Measurements from ENCODE around the gene RAB11FIP3. TPM values are rescaled to one million over a fixed set of nuclear protein-coding genes. Genes with fewer than 3 reads are reported as not detected.

The RAB11FIP3 gene
- total RNA-seq, 1 donor from 2014 or later: 52.1 TPM

DNA sequence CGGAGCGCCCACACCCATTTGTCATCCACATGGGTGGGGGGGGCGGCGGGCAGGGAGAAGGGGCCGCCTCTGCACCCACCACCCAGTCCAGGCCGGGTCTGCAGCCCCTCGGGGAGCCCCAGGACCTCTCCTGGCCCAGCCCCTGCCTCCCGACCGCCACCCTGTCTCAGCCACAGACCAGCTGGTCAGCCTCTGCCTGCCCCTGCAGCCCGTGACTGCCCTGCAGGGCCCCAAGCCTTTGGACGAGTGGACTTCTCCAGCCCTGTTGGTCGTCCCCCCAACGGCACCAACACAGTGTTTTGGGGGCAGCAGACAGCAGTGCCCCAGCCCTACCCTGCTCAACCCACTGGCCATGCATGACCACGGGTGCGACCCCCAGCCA, 136.0 kb downstream of the RAB11FIP3 start:
- Mint-ChIP-seq H3K4me1 (ENCODE audit: unreplicated experiment) (peaks cover 6% of the 10 kb centered on the region), H3K9me3 (no peaks in the 10 kb centered on the region), H3K27ac (no peak overlapping the region), H3K27me3 (peaks cover 22% of the 10 kb centered on the region), H3K36me3 (no peaks in the 10 kb centered on the region), H3K4me3 (no peak overlapping the region)
- TF ChIP-seq, protein P1, sequence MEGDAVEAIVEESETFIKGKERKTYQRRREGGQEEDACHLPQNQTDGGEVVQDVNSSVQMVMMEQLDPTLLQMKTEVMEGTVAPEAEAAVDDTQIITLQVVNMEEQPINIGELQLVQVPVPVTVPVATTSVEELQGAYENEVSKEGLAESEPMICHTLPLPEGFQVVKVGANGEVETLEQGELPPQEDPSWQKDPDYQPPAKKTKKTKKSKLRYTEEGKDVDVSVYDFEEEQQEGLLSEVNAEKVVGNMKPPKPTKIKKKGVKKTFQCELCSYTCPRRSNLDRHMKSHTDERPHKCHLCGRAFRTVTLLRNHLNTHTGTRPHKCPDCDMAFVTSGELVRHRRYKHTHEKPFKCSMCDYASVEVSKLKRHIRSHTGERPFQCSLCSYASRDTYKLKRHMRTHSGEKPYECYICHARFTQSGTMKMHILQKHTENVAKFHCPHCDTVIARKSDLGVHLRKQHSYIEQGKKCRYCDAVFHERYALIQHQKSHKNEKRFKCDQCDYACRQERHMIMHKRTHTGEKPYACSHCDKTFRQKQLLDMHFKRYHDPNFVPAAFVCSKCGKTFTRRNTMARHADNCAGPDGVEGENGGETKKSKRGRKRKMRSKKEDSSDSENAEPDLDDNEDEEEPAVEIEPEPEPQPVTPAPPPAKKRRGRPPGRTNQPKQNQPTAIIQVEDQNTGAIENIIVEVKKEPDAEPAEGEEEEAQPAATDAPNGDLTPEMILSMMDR (conservative IDR thresholded peaks at IDR 0.05): no peak
- no peak for DNase-seq (ENCODE audit: extremely low spot score, unreplicated experiment)

- H3K27ac Mint-ChIP-seq: no peak overlapping the region
- H3K4me1 Mint-ChIP-seq (ENCODE audit: unreplicated experiment): peaks cover 6% of the 10 kb centered on the region
- TF ChIP-seq, protein P1 (conservative IDR thresholded peaks at IDR 0.05): no peak
Observed at GRCh38 chr16:561957-562938, 136.8 kb downstream of the RAB11FIP3 start.

DNA sequence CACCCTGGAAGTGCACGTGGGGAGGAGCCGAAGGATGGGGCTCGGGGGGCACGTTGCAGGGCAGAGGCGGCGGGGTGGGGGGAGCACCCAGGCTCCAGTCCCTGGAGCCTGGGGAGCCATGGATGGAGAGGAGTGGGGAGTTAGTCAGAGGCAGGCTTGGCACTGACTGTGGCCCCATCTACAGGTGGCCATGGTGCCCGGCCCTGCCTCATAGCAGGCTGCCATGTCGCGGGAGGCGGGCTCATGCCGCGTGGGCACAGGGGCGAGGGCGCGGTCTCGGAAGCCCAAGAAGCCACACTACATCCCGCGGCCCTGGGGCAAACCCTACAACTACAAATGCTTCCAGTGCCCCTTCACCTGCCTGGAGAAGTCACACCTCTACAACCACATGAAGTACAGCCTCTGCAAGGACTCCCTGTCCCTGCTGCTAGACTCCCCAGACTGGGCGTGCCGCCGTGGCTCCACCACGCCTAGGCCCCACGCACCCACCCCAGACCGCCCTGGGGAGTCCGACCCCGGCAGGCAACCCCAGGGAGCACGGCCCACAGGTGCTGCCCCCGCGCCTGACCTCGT, 137.7 kb downstream of the RAB11FIP3 start:
- TF ChIP-seq, protein P1 (conservative IDR thresholded peaks at IDR 0.05): no peak
- Mint-ChIP-seq H3K9me3 (no peaks in the 10 kb centered on the region), H3K36me3 (no peaks in the 10 kb centered on the region), H3K4me1 (ENCODE audit: unreplicated experiment) (peaks cover 6% of the 10 kb centered on the region), H3K4me3 (no peak overlapping the region), H3K27ac (no peak overlapping the region), H3K27me3 (peaks cover 22% of the 10 kb centered on the region)
- no peak for DNase-seq (ENCODE audit: extremely low spot score, unreplicated experiment)

More at GRCh38 chr16:561957-562938, 136.8 kb downstream of the RAB11FIP3 start:
- Mint-ChIP-seq H3K36me3 (no peaks in the 10 kb centered on the region), H3K4me3 (peak overlapping the region; percentile 34), H3K9me3 (no peaks in the 10 kb centered on the region), H3K27me3 (peaks cover 22% of the 10 kb centered on the region)
- DNase-seq (ENCODE audit: extremely low spot score, unreplicated experiment): no peak

DNA sequence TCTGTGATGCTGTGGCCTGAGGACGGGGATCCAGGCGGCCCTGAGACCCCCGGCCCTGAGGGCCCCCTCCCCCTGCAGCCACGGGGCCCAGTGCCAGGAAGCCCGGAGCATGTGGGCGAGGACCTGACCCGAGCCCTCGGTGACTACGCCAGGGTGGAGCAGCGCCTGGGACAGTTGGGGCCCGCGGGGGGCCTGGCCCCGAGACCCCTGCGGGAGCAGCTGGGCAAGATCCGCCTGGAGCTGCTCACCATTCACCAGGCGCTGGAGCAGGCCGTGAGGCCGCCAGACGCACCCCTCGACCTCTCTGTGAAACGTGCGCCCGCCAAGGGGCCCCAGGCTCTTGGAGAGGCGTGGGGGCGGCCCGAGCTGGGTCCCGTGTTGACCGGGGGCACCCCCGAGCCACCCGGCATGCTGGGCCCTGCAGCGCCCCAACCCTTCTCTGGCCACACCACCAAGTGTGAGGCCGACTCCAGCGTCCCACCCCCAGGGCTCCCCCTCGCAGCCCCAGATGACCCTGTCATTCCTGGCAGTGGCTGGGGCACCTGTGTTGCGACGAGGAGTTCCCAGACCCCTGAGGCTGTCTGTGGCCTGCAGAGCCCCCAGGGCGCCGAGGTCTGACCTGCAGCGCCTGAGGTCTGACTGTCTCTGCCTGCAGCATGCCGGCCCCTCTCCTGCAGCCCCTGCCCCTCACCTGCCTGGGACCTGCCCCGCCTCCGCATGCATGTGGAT, 139.4 kb downstream of the RAB11FIP3 start:
- Mint-ChIP-seq H3K9me3 (no peaks in the 10 kb centered on the region), H3K36me3 (no peaks in the 10 kb centered on the region), H3K4me3 (no peak overlapping the region), H3K27me3 (peaks cover 13% of the 10 kb centered on the region), H3K4me1 (ENCODE audit: unreplicated experiment) (peaks cover 12% of the 10 kb centered on the region), H3K27ac (no peak overlapping the region)
- TF ChIP-seq, protein P1 (conservative IDR thresholded peaks at IDR 0.05): no peak
- no peak for DNase-seq (ENCODE audit: extremely low spot score, unreplicated experiment)

DNA sequence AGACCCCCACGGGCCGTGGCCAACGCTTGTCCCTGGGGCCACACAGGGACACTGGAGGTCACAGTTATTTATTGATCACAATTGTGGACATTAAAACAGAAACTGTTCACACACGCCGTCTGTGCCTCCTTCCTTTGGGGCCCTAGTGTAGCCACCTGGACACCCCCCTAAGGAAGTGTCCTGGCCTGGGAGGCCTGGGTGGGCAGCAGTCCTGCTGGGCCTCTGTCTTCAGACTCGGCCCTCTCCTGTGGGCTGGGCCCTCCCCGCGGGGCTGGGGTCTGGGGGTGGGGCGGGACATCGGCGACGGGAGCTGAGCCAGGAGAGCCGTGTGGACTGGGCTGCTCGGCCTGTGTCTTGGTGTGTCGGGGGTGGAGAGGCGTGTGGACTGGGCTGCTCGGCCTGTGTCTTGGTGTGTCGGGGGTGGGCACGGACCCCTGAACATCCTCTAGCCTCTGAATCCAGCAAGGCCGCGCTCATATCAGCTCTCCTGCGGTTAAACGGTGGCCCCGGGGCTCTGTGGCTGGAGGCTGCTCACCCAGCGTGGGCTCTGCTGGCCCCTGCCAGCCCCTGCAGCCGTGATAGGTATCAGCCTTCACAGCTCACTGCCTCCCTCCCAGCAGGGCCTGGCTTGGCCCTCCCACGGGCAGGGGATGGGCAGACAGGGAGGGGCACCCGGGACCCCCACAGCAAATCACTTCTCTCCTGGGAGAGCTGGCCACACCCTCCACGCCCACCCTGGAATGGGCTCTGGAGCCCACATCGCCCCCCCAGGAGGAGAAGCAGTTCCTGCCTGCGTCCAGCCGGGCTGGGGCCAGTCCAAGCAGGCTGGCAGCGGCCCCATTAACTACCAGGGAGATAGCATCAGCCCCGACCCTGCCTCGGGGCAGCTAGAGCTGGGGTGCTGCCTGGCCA, 140.2 kb downstream of the RAB11FIP3 start:
- Mint-ChIP-seq H3K36me3 (no peaks in the 10 kb centered on the region), H3K9me3 (no peaks in the 10 kb centered on the region), H3K4me1 (ENCODE audit: unreplicated experiment) (peaks cover 13% of the 10 kb centered on the region), H3K27me3 (peaks cover 13% of the 10 kb centered on the region), H3K4me3 (peak overlapping the region; percentile 34), H3K27ac (no peak overlapping the region)
- DNase-seq (ENCODE audit: extremely low spot score, unreplicated experiment): no peak
- TF ChIP-seq, protein P1 (conservative IDR thresholded peaks at IDR 0.05): no peak

All from type B pancreatic cell (in vitro differentiated cells).